Natural killer cell (primary cell): Measurements from ENCODE around the gene CCDC187. TPM values are rescaled to one million over a fixed set of nuclear protein-coding genes. Genes with fewer than 3 reads are reported as not detected.

Experiments
- ATAC-seq, 3 donors: fragments of 150-1000 bp in 2 of 3; fragments of 200-7000 bp in 1 of 3; cut with Tn5 transposase; 1 replicate in 1 of 3; 2 replicates in 2 of 3; pipeline ENCODE4 v1.10.0; 2021; ENCODE audit warnings: mild to moderate bottlenecking in 2 of 3, moderate library complexity in 2 of 3
- DNase-seq, 2 donors: peaks; one replicate each; pipeline versions ENCODE4 v3.0.0 to v3.0.0-alpha.2; 2013 to 2021; ENCODE audit warnings: mixed read lengths in 1 of 2
- H3K27ac ChIP-seq: one replicate; pipeline ENCODE4 v1.5.1; 2013; ENCODE audit warnings: mild to moderate bottlenecking, low read length
- H3K27me3 ChIP-seq: one replicate; pipeline ENCODE4 v1.6.1; 2013; ENCODE audit warnings: low read length; ENCODE audit not compliant: control insufficient read depth, insufficient read depth
- H3K36me3 ChIP-seq: one replicate; pipeline ENCODE4 v1.6.1; 2013; ENCODE audit warnings: low read length; ENCODE audit not compliant: control insufficient read depth, insufficient read depth
- H3K4me1 ChIP-seq: one replicate; pipeline ENCODE4 v1.6.1; 2013; ENCODE audit warnings: low read length; ENCODE audit not compliant: control insufficient read depth, insufficient read depth
- H3K4me3 ChIP-seq: one replicate; pipeline ENCODE4 v1.5.1; 2013; ENCODE audit warnings: low read length
- H3K9me3 ChIP-seq: one replicate; pipeline ENCODE4 v1.6.1; 2013; ENCODE audit warnings: low read length; ENCODE audit not compliant: control insufficient read depth, insufficient read depth
- H3K27ac Mint-ChIP-seq, 2 donors: one replicate each; pipeline ENCODE4 v1.8.0; 2022; ENCODE audit warnings: mild to moderate bottlenecking in 2 of 2, mixed read lengths in 2 of 2, moderate library complexity in 1 of 2
- H3K27me3 Mint-ChIP-seq, 2 donors: one replicate each; pipeline ENCODE4 v1.8.0; 2022; ENCODE audit warnings: low read depth in 2 of 2, mixed read lengths in 2 of 2
- H3K36me3 Mint-ChIP-seq: one replicate; pipeline ENCODE4 v1.8.0; 2022; ENCODE audit warnings: mixed read lengths
- H3K4me1 Mint-ChIP-seq, 2 donors: one replicate each; pipeline ENCODE4 v1.8.0; 2022; ENCODE audit warnings: mixed read lengths in 2 of 2
- H3K4me3 Mint-ChIP-seq: one replicate; pipeline ENCODE4 v1.8.0; 2022; ENCODE audit warnings: mild to moderate bottlenecking, moderate library complexity, mixed read lengths
- H3K9me3 Mint-ChIP-seq, 2 donors: one replicate each; pipeline ENCODE4 v1.8.0; 2022; ENCODE audit warnings: mixed read lengths in 2 of 2
- WGBS: methylation state at CpG from one replicate; pipeline ENCODE4 v1.1.7; 2013; ENCODE audit warnings: missing lambda C conversion rate; ENCODE audit not compliant: insufficient coverage; 5-methylcytosine and 5-hydroxymethylcytosine counted together
- intact Hi-C: fragments of 100-400 bp; cut with micrococcal nuclease; formaldehyde crosslinking; loops from one replicate; pipeline ENCODE4 v1.14.2; 2022
- total RNA-seq, 4 donors: library from RNA; stranded (reverse); fragments of 120-200 nt in 1 of 4; gene quantifications; one replicate each; pipeline versions ENCODE4 v1.2.3 to v1.2.4, GENCODE V29; 2013 to 2022
- TF ChIP-seq, protein P1 (sequence below): fragments of 200-600 bp; IDR thresholded peaks from one replicate; pipeline ENCODE4 v1.8.0; 2022; ENCODE audit warnings: antibody characterized with exemption

The CCDC187 gene
- total RNA-seq, 3 donors from 2014 or later (not counting 1 experiment from before 2014, with no cell fraction given), result 0.18 TPM; not detected in 2

- H3K9me3 Mint-ChIP-seq, result no peaks in the 10 kb centered on the region
- H3K27ac Mint-ChIP-seq, result no peak overlapping the region
- H3K27me3 Mint-ChIP-seq, result no peaks in the 10 kb centered on the region
- Histone ChIP-seq H3K27me3 (no peaks in the 10 kb centered on the region), H3K4me3 (no peak overlapping the region), H3K27ac (no peak overlapping the region), H3K9me3 (no peaks in the 10 kb centered on the region), H3K36me3 (peaks cover 21% of the 10 kb centered on the region), H3K4me1 (peaks cover 37% of the 10 kb centered on the region)
- DNase-seq (no peak), ATAC-seq (no peak)
- WGBS, result 95% methylated on average over 17 of the region's 17 CpGs
- intact Hi-C loops, result no loop called here
- H3K36me3 Mint-ChIP-seq, result no peaks in the 10 kb centered on the region
- H3K4me1 Mint-ChIP-seq, result peaks cover 21 to 39% of the 10 kb centered on the region in 2 donors
- H3K4me3 Mint-ChIP-seq, result no peak overlapping the region
- TF ChIP-seq, protein P1, sequence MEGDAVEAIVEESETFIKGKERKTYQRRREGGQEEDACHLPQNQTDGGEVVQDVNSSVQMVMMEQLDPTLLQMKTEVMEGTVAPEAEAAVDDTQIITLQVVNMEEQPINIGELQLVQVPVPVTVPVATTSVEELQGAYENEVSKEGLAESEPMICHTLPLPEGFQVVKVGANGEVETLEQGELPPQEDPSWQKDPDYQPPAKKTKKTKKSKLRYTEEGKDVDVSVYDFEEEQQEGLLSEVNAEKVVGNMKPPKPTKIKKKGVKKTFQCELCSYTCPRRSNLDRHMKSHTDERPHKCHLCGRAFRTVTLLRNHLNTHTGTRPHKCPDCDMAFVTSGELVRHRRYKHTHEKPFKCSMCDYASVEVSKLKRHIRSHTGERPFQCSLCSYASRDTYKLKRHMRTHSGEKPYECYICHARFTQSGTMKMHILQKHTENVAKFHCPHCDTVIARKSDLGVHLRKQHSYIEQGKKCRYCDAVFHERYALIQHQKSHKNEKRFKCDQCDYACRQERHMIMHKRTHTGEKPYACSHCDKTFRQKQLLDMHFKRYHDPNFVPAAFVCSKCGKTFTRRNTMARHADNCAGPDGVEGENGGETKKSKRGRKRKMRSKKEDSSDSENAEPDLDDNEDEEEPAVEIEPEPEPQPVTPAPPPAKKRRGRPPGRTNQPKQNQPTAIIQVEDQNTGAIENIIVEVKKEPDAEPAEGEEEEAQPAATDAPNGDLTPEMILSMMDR, result no peak
Observed at GRCh38 chr9:136235171-136235570, 68.7 kb downstream of the CCDC187 start.

DNA sequence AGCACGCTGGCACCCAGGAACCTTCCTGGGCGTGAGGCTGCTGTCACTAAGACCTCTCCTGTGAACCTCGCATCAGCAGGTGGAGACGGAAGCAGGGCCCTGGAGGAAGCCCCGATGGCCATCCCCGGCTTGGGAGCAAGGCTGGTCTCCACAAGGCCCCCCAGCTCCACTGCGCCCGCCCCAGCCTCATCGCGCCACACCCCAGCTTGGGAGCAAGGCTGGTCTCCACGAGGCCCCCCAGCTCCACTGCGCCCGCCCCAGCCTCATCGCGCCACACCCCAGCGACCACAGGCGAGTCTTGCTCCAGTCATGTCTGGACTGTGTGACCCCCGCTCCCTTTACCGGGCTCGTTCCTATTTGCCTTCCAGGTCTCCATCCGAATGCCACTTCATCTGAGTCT lies 69.3 kb downstream of the CCDC187 start:
- peaks cover 21% of the 10 kb centered on the region for H3K36me3 ChIP-seq
- Mint-ChIP-seq H3K9me3 (no peaks in the 10 kb centered on the region), H3K27me3 (no peaks in the 10 kb centered on the region), H3K27ac (no peak overlapping the region), H3K4me1 (peaks cover 21 to 37% of the 10 kb centered on the region in 2 donors), H3K36me3 (no peaks in the 10 kb centered on the region), H3K4me3 (no peak overlapping the region)
- no peaks in the 10 kb centered on the region for H3K27me3 ChIP-seq
- TF ChIP-seq, protein P1, result no peak
- 93% methylated on average over 21 of the region's 21 CpGs for WGBS
- ATAC-seq (no peak), DNase-seq (no peak)
- H3K27ac ChIP-seq, result no peak overlapping the region
- peaks cover 32% of the 10 kb centered on the region for H3K4me1 ChIP-seq
- H3K4me3 ChIP-seq, result no peak overlapping the region
- H3K9me3 ChIP-seq, result no peaks in the 10 kb centered on the region
- intact Hi-C loops, result no loop called here

GRCh38 chr9:136233868-136234267 lies 70.0 kb downstream of the CCDC187 start:
- no peaks in the 10 kb centered on the region for H3K27me3 Mint-ChIP-seq
- peaks cover 21 to 36% of the 10 kb centered on the region in 2 donors for H3K4me1 Mint-ChIP-seq
- DNase-seq, result no peak
- Histone ChIP-seq H3K4me3 (no peak overlapping the region), H3K4me1 (peaks cover 24% of the 10 kb centered on the region), H3K36me3 (peaks cover 21% of the 10 kb centered on the region), H3K27ac (no peak overlapping the region), H3K27me3 (no peaks in the 10 kb centered on the region), H3K9me3 (no peaks in the 10 kb centered on the region)
- TF ChIP-seq, protein P1, result no peak
- ATAC-seq, result no peak
- WGBS, result 80% methylated on average over 14 of the region's 14 CpGs
- H3K4me3 Mint-ChIP-seq, result no peak overlapping the region
- H3K27ac Mint-ChIP-seq, result no peak overlapping the region
- no peaks in the 10 kb centered on the region for H3K36me3 Mint-ChIP-seq
- intact Hi-C loops, result no loop called here
- no peaks in the 10 kb centered on the region for H3K9me3 Mint-ChIP-seq

- H3K27ac ChIP-seq, result no peak overlapping the region
- H3K4me3 ChIP-seq, result no peak overlapping the region
- H3K4me1 ChIP-seq, result peaks cover 20% of the 10 kb centered on the region
- H3K4me3 Mint-ChIP-seq, result no peak overlapping the region
- peaks cover 21% of the 10 kb centered on the region for H3K36me3 ChIP-seq
- TF ChIP-seq, protein P1, result no peak
- 49% methylated on average over 15 of the region's 15 CpGs for WGBS
- intact Hi-C loops, result no loop called here
- ATAC-seq (no peak), DNase-seq (no peak)
- no peaks in the 10 kb centered on the region for H3K27me3 Mint-ChIP-seq
- no peaks in the 10 kb centered on the region for H3K36me3 Mint-ChIP-seq
- no peaks in the 10 kb centered on the region for H3K27me3 ChIP-seq
- no peaks in the 10 kb centered on the region for H3K9me3 ChIP-seq
- H3K9me3 Mint-ChIP-seq, result no peaks in the 10 kb centered on the region
- H3K27ac Mint-ChIP-seq, result no peak overlapping the region
- H3K4me1 Mint-ChIP-seq, result peaks cover 21 to 33% of the 10 kb centered on the region in 2 donors
Observed at GRCh38 chr9:136233411-136233810, 70.5 kb downstream of the CCDC187 start.
